ENCODE data around the gene AXDND1. TPM values are rescaled to one million over a fixed set of nuclear protein-coding genes. Genes with fewer than 3 reads are reported as not detected.

AXDND1 gene
- total and polyA plus RNA-seq, 2 of the 8 experiments (the other 6 are each of a cell fraction or from before 2014, with no cell fraction given): 0.61 TPM; not detected in 1

- Histone ChIP-seq H4K91ac (replicated peaks; ENCODE audit: insufficient read length, low read length) (no peak overlapping the region), H3K36me3 (ENCODE audit: control insufficient read depth in 2 of 4, insufficient read depth in 4 of 4, low read length in 3 of 4) (no peaks in the 10 kb centered on the region; a peak in 1 of 8 replicates), H3K56ac (replicated peaks; ENCODE audit: insufficient read length, low read depth, low read length) (no peak overlapping the region), H3K23me2 (ENCODE audit: low read depth, low read length) (no peaks in the 10 kb centered on the region), H2BK120ac (replicated peaks; ENCODE audit: low read depth, low read length) (no peak overlapping the region), H2BK15ac (ENCODE audit: low read length) (no peak overlapping the region), H3K23ac (ENCODE audit: insufficient read length) (no peak overlapping the region), H3K14ac (ENCODE audit: insufficient read length) (no peak overlapping the region), H2BK12ac (ENCODE audit: low read depth, low read length) (no peak overlapping the region), H4K8ac (ENCODE audit: extremely low read depth, insufficient read depth, low read length) (no peak overlapping the region), H3K4ac (replicated peaks; ENCODE audit: insufficient read length, low read depth, low read length) (no peak overlapping the region), H3K9ac (replicated peaks in 1 of 4; ENCODE audit: extremely low read depth in 1 of 4, low read depth in 3 of 4, low read length in 3 of 4) (no peak overlapping the region), H3K4me1 (replicated peaks in 1 of 4; ENCODE audit: control insufficient read depth in 3 of 4, insufficient read depth in 4 of 4, low read length in 3 of 4) (no peaks in the 10 kb centered on the region), H4K20me1 (replicated peaks in 1 of 2; ENCODE audit: control insufficient read depth in 1 of 2, insufficient read depth in 2 of 2, low read length in 2 of 2) (no peaks in the 10 kb centered on the region), H2AK5ac (ENCODE audit: low read depth, low read length) (no peak overlapping the region), H3K4me3 (ENCODE audit: extremely low read depth in 1 of 4, insufficient read depth in 2 of 4, low read depth in 3 of 4, low read length in 4 of 4) (no peak overlapping the region), H3K27me3 (replicated peaks in 1 of 4; ENCODE audit: control insufficient read depth in 3 of 4, extremely low read depth in 1 of 4, insufficient read depth in 3 of 4, low read length in 3 of 4) (no peaks in the 10 kb centered on the region), H3K27ac (ENCODE audit: low read depth, low read length) (no peak overlapping the region), H3K4me2 (ENCODE audit: insufficient read depth in 1 of 2, low read depth in 2 of 2, low read length in 2 of 2) (no peak overlapping the region), H2BK20ac (ENCODE audit: low read length) (no peak overlapping the region), H2BK5ac (ENCODE audit: low read depth, low read length) (no peak overlapping the region), H2AFZ (ENCODE audit: low read length) (no peak overlapping the region), H4K5ac (ENCODE audit: insufficient read length, low read depth, low read length) (no peak overlapping the region), H3K79me2 (ENCODE audit: control insufficient read depth in 1 of 2, insufficient read depth in 2 of 2, low read length in 2 of 2) (no peaks in the 10 kb centered on the region), H3K18ac (ENCODE audit: extremely low read depth, low read length) (no peak overlapping the region), H3K9me3 (ENCODE audit: insufficient read depth in 2 of 2, low read depth in 1 of 2, low read length in 1 of 2) (peaks cover 40 to 43% of the 10 kb centered on the region in 2 experiments), H3K79me1 (ENCODE audit: low read depth, low read length) (no peaks in the 10 kb centered on the region)
- no peak for DNase-seq (ENCODE audit: low read depth in 1 of 2, low spot score in 2 of 2)
- POLR2A ChIA-PET (ENCODE audit: partially characterized antibody): no interaction called here
- TF ChIP-seq CREB1 (IDR thresholded peaks at IDR 0.05) (no peak), POLR2AphosphoS5 (IDR thresholded peaks at IDR 0.05; ENCODE audit: low read depth, low read length) (no peak), RBBP5 (IDR thresholded peaks at IDR 0.05; ENCODE audit: borderline replicate concordance, low read depth, low read length) (no peak), RAD21 (IDR thresholded peaks at IDR 0.05 in 1 of 2, conservative IDR thresholded peaks at IDR 0.05 in 1 of 2; ENCODE audit: low read depth in 2 of 2, low read length in 2 of 2) (no peak), BRCA1 (IDR thresholded peaks at IDR 0.05; ENCODE audit: low read depth, low read length) (no peak), JUN (IDR thresholded peaks at IDR 0.05; ENCODE audit: low read depth, low read length) (no peak), SIRT6 (IDR thresholded peaks at IDR 0.05; ENCODE audit: low read length) (no peak), GABPA (IDR thresholded peaks at IDR 0.05; ENCODE audit: borderline replicate concordance, insufficient read depth, low read length) (no peak), JUND (IDR thresholded peaks at IDR 0.05; ENCODE audit: low read length) (no peak)
- FAIRE-seq: no peak
- CTCF ChIA-PET (ENCODE audit: partially characterized antibody): interaction anchor here (1.3 kb wide), 1 partner anchor 29 kb away, joined by 4 read pairs; no protein-coding TSS in a partner anchor
- WGBS, 2 experiments (ENCODE audit: extremely low coverage in 1 of 2, insufficient coverage in 1 of 2, insufficient read length in 1 of 2, insufficient replicate concordance in 2 of 2, low coverage in 1 of 2, low lambda C conversion rate in 2 of 2, missing lambda C conversion rate in 1 of 2): 74% methylated on average over 2 of the region's 2 CpGs; no CpG with 5 or more reads in 1 of the 2 experiments
Measured at GRCh38 chr1:179476484-179476883, 110.7 kb downstream of the AXDND1 start.
